H9 (cell line): ENCODE results near the gene VGF. TPM values are rescaled to one million over a fixed set of nuclear protein-coding genes. Genes with fewer than 3 reads are reported as not detected.

ENCODE experiments used
- DNase-seq: peaks from one replicate; pipeline ENCODE4 v3.0.0-alpha.2; 2017
- H2AFZ ChIP-seq: one replicate; pipeline ENCODE4 v1.6.1; 2013; ENCODE audit warnings: mild to moderate bottlenecking, low read length, control low read depth, moderate library complexity
- H2AK5ac ChIP-seq: 2 replicates; pipeline ENCODE4 v1.6.1; 2013; ENCODE audit warnings: low read length, control low read depth, mixed read lengths; ENCODE audit not compliant: insufficient read length
- H2BK120ac ChIP-seq: one replicate; pipeline ENCODE4 v1.6.1; 2013; ENCODE audit warnings: low read depth, mild to moderate bottlenecking, low read length, control low read depth, inconsistent platforms; ENCODE audit not compliant: poor library complexity, severe bottlenecking
- H2BK12ac ChIP-seq: 2 replicates; pipeline ENCODE4 v1.6.1; 2013; ENCODE audit warnings: low read length, control low read depth, mixed read lengths, low read depth; ENCODE audit not compliant: insufficient read length
- H2BK15ac ChIP-seq: 2 replicates; pipeline ENCODE4 v1.6.1; 2013; ENCODE audit warnings: low read depth, low read length, control low read depth
- H2BK20ac ChIP-seq: one replicate; pipeline ENCODE4 v1.6.1; 2013; ENCODE audit warnings: low read depth, mild to moderate bottlenecking, low read length, control low read depth, inconsistent platforms; ENCODE audit not compliant: poor library complexity, severe bottlenecking
- H2BK5ac ChIP-seq: 2 replicates; pipeline ENCODE4 v1.6.1; 2013; ENCODE audit warnings: low read length, control low read depth, mixed read lengths; ENCODE audit not compliant: insufficient read length
- H3K14ac ChIP-seq: 2 replicates; pipeline ENCODE4 v1.6.1; 2013; ENCODE audit warnings: low read length, control low read depth; ENCODE audit not compliant: insufficient read depth
- H3K18ac ChIP-seq: 2 replicates; pipeline ENCODE4 v1.6.1; 2013; ENCODE audit warnings: low read depth, mild to moderate bottlenecking, mixed read lengths, low read length, control low read depth; ENCODE audit not compliant: insufficient read length
- H3K23ac ChIP-seq: 2 replicates; pipeline ENCODE4 v1.6.1; 2013; ENCODE audit warnings: low read length, control low read depth, mixed read lengths, low read depth; ENCODE audit not compliant: insufficient read length
- H3K23me2 ChIP-seq: 2 replicates; pipeline ENCODE4 v1.6.1; 2013; ENCODE audit warnings: low read depth, mild to moderate bottlenecking, mixed read lengths, low read length, control low read depth; ENCODE audit not compliant: insufficient read length, poor library complexity, severe bottlenecking
- H3K27ac ChIP-seq: 2 replicates; pipeline ENCODE4 v1.5.1; 2013; ENCODE audit warnings: low read length, control low read depth, mixed read lengths, low read depth; ENCODE audit not compliant: insufficient read length
- H3K27me3 ChIP-seq: 2 replicates; pipeline ENCODE4 v1.6.1; 2013; ENCODE audit warnings: low read length, control low read depth, inconsistent platforms; ENCODE audit not compliant: insufficient read depth
- H3K4ac ChIP-seq: 2 replicates; pipeline ENCODE4 v1.6.1; 2013; ENCODE audit warnings: low read depth, mild to moderate bottlenecking, control low read depth, inconsistent platforms, low read length, moderate library complexity
- H3K4me1 ChIP-seq: 2 replicates; pipeline ENCODE4 v1.6.1; 2013; ENCODE audit warnings: low read length, control low read depth, inconsistent platforms; ENCODE audit not compliant: insufficient read depth
- H3K4me2 ChIP-seq: 2 replicates; pipeline ENCODE4 v1.6.1; 2013; ENCODE audit warnings: low read length, control low read depth, mixed read lengths; ENCODE audit not compliant: insufficient read length, insufficient read depth
- H3K56ac ChIP-seq: 2 replicates; pipeline ENCODE4 v1.6.1; 2013; ENCODE audit warnings: low read depth, mild to moderate bottlenecking, mixed read lengths, low read length, control low read depth; ENCODE audit not compliant: insufficient read length
- H3K79me1 ChIP-seq: 2 replicates; pipeline ENCODE4 v1.6.1; 2013; ENCODE audit warnings: low read depth, mild to moderate bottlenecking, moderate library complexity, low read length, control low read depth, inconsistent platforms; ENCODE audit not compliant: insufficient read depth, poor library complexity, severe bottlenecking
- H3K79me2 ChIP-seq: 2 replicates; pipeline ENCODE4 v1.6.1; 2013; ENCODE audit warnings: low read length, control low read depth, inconsistent platforms; ENCODE audit not compliant: insufficient read depth
- H3K9ac ChIP-seq: 2 replicates; pipeline ENCODE4 v1.6.1; 2013; ENCODE audit warnings: low read length, control low read depth, mixed read lengths; ENCODE audit not compliant: insufficient read length; ENCODE audit errors: extremely low read depth
- H3K9me3 ChIP-seq: one replicate; pipeline ENCODE4 v1.6.1; 2013; ENCODE audit warnings: low read depth, low read length, inconsistent platforms; ENCODE audit not compliant: control insufficient read depth
- H3T11ph ChIP-seq: one replicate; pipeline ENCODE4 v1.6.1; 2013; ENCODE audit warnings: mild to moderate bottlenecking, low read length, control low read depth, inconsistent platforms
- H4K20me1 ChIP-seq: one replicate; pipeline ENCODE4 v1.6.1; 2013; ENCODE audit not compliant: control insufficient read depth, insufficient read length, insufficient read depth
- H4K5ac ChIP-seq: 2 replicates; pipeline ENCODE4 v1.6.1; 2013; ENCODE audit warnings: low read depth, mild to moderate bottlenecking, mixed read lengths, low read length, control low read depth; ENCODE audit not compliant: insufficient read length
- H4K8ac ChIP-seq: replicated peaks from 2 replicates; pipeline ENCODE4 v1.6.1; 2013; ENCODE audit warnings: low read length, control low read depth, mixed read lengths, low read depth; ENCODE audit not compliant: insufficient read length
- H4K91ac ChIP-seq: 2 replicates; pipeline ENCODE4 v1.6.1; 2013; ENCODE audit warnings: low read depth, mild to moderate bottlenecking, moderate library complexity, mixed read lengths, low read length, control low read depth; ENCODE audit not compliant: insufficient read length
- H3K27ac Mint-ChIP-seq, 3 experiments: 2 replicates in 2 of 3; 3 replicates in 1 of 3; pipeline ENCODE4 v1.8.0; 2020 to 2021; ENCODE audit warnings: mixed read lengths in 3 of 3, mild to moderate bottlenecking in 1 of 3, moderate library complexity in 1 of 3
- H3K27me3 Mint-ChIP-seq: 2 replicates; pipeline ENCODE4 v1.8.0; 2021; ENCODE audit warnings: low read depth, mild to moderate bottlenecking, moderate library complexity, mixed read lengths
- H3K36me3 Mint-ChIP-seq, 3 experiments: 2 replicates in 2 of 3; 3 replicates in 1 of 3; pipeline ENCODE4 v1.8.0; 2020 to 2021; ENCODE audit warnings: low read depth in 3 of 3, mixed read lengths in 3 of 3; ENCODE audit not compliant: insufficient read depth in 1 of 3
- H3K4me1 Mint-ChIP-seq, 2 experiments: 2 replicates each; pipeline ENCODE4 v1.8.0; 2020; ENCODE audit warnings: mixed read lengths in 2 of 2
- H3K4me3 Mint-ChIP-seq, 2 experiments: 2 replicates in 1 of 2; 3 replicates in 1 of 2; pipeline ENCODE4 v1.8.0; 2020 to 2021; ENCODE audit warnings: mild to moderate bottlenecking in 2 of 2, mixed read lengths in 2 of 2, moderate library complexity in 1 of 2
- H3K9me3 Mint-ChIP-seq, 2 experiments: 2 replicates in 1 of 2; 3 replicates in 1 of 2; pipeline ENCODE4 v1.8.0; 2020; ENCODE audit warnings: mild to moderate bottlenecking in 2 of 2, mixed read lengths in 2 of 2, moderate library complexity in 1 of 2
- WGBS: extraction: QIAGEN DNeasy Blood & Tissue Kit; methylation state at CpG from one replicate; pipeline ENCODE4 v1.1.7; 2013; ENCODE audit warnings: missing lambda C conversion rate, low lambda C conversion rate, mixed read lengths; ENCODE audit not compliant: insufficient read length; ENCODE audit errors: extremely low coverage; 5-methylcytosine and 5-hydroxymethylcytosine counted together
- total RNA-seq: library from RNA; stranded (reverse); gene quantifications from 2 replicates; pipeline ENCODE4 v1.2.1, GENCODE V29; 2021
- TF ChIP-seq, protein P1 (sequence below): fragments of 200-600 bp; sonication (generic); conservative IDR thresholded peaks from 3 replicates; pipeline ENCODE4 v1.8.0; 2021; ENCODE audit warnings: antibody characterized with exemption, mild to moderate bottlenecking

VGF gene
- total RNA-seq, 1 experiment from 2014 or later = 37.1 TPM

GRCh38 chr7:101163279-101164070 lies 1.9 kb downstream of the VGF start:
- H3K9me3 Mint-ChIP-seq = no peaks in the 10 kb centered on the region
- peak overlapping the region; percentile 83 to 87 for H3K4me3 Mint-ChIP-seq
- peak; percentile 82 for DNase-seq

More at GRCh38 chr7:101163279-101164070, 1.9 kb downstream of the VGF start:
- Histone ChIP-seq H3K56ac (no peak overlapping the region), H4K5ac (no peak overlapping the region), H3T11ph (no peak overlapping the region), H2BK15ac (no peak overlapping the region), H2BK12ac (no peak overlapping the region), H3K18ac (no peak overlapping the region), H2BK5ac (no peak overlapping the region), H3K79me1 (no peaks in the 10 kb centered on the region), H3K23ac (no peak overlapping the region), H4K91ac (no peak overlapping the region), H3K27me3 (peaks cover 3% of the 10 kb centered on the region; the same call in 1 of the 2 replicates), H2BK120ac (no peak overlapping the region), H3K14ac (no peak overlapping the region), H3K9me3 (no peaks in the 10 kb centered on the region), H3K79me2 (no peaks in the 10 kb centered on the region), H3K4me2 (peak overlapping the region; percentile 65), H4K8ac (no peak overlapping the region), H2AK5ac (no peak overlapping the region), H3K4ac (no peak overlapping the region), H2AFZ (no peak overlapping the region), H3K4me1 (peaks cover 14% of the 10 kb centered on the region; the same call in 1 of the 2 replicates), H3K9ac (no peak overlapping the region), H3K27ac (no peak overlapping the region), H3K23me2 (peaks cover 40% of the 10 kb centered on the region), H2BK20ac (no peak overlapping the region), H4K20me1 (no peaks in the 10 kb centered on the region)
- TF ChIP-seq, protein P1, sequence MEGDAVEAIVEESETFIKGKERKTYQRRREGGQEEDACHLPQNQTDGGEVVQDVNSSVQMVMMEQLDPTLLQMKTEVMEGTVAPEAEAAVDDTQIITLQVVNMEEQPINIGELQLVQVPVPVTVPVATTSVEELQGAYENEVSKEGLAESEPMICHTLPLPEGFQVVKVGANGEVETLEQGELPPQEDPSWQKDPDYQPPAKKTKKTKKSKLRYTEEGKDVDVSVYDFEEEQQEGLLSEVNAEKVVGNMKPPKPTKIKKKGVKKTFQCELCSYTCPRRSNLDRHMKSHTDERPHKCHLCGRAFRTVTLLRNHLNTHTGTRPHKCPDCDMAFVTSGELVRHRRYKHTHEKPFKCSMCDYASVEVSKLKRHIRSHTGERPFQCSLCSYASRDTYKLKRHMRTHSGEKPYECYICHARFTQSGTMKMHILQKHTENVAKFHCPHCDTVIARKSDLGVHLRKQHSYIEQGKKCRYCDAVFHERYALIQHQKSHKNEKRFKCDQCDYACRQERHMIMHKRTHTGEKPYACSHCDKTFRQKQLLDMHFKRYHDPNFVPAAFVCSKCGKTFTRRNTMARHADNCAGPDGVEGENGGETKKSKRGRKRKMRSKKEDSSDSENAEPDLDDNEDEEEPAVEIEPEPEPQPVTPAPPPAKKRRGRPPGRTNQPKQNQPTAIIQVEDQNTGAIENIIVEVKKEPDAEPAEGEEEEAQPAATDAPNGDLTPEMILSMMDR = no peak
- peaks cover 37% of the 10 kb centered on the region for H3K27me3 Mint-ChIP-seq
- H3K27ac Mint-ChIP-seq = peak overlapping the region in 1 of 3 experiments; percentile 88; a peak in 2 of 7 replicates
- peaks cover 0 to 8% (median 7%) of the 10 kb centered on the region in 3 experiments; a peak in 3 of 7 replicates for H3K36me3 Mint-ChIP-seq
- H3K4me1 Mint-ChIP-seq = peaks cover 49 to 68% of the 10 kb centered on the region in 2 experiments
- no CpG with 5 or more reads among the region's 92 CpGs for whole genome bisulfite sequencing
